Measurements from ENCODE around the gene PVALEF.

PVALEF gene

DNA sequence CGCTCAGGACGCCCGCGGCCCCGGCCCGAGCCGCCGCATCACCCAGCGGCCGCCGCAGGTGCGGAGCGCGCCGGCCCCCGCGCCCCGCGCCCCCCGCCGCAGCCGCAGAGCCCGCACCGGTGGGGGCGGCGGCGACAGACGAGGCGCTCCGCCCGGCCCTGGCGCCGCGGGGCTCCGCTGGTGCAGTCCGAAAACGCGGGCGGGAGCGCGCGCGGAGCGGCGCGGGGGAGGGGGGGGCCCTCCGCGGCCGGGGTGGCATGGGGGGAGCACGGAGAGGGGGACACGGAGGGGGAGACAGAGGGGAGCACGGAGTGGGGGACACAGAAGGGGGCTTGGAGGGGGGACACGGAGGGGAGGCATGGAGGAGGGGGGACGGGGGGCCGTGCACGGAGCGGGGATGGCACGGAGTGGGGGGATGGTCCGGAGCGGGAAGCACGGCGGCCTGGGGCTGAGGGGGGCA, 756 bp downstream of the PVALEF start, which contains the start of gene AATK:
Gene AATK, minus strand, starts transcription at position 189 of the 460 bp plus-strand sequence. CDS start 229 bp downstream, outside the sequence.
- DNase-seq, result no peak
- TF ChIP-seq GATA1 (IDR thresholded peaks at IDR 0.05; ENCODE audit: low read depth, low read length), result no peak
- TF ChIP-seq POLR2A (IDR thresholded peaks at IDR 0.05; ENCODE audit: low read length), result no peak

DNA sequence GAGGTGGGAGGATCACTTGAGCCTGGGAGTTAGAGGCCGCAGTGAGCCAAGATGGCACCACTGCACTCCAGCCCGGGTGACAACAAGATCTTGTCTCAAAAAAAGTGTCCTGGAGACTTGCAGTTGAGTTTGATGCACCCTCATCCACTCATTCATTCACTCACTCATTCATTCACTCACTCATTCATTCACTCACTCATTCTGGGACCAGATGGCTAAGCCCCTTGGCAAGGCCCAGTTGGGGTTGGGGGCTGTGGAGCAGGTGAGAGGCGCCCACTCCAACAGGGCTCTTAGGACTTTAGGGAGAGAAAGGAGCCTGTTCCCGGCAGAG, 1.9 kb downstream of the PVALEF start:
- TF ChIP-seq GATA1 (IDR thresholded peaks at IDR 0.05; ENCODE audit: low read depth, low read length) (no peak), POLR2A (IDR thresholded peaks at IDR 0.05; ENCODE audit: low read length) (no peak)
- no peak for DNase-seq

DNA sequence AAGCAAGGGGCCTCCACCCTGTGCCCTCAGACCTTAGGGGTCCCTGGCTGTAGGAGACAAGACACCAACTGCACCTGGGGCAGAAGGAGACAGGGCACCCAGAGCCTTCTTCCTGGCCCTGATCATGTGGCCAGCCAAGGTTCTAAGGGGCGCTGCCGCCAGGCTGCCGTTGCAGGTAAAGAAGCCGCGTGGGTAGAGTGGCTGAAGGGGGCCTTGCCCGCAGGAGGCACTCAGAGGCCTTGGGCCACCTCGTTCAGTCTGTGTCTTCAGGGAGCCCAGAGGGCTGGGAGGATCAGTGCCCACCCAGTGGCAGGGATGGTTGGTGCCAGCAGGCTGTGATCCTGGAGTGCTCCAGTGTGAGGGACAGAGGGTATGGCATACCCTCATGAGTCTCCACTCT, 2.3 kb downstream of the PVALEF start:
- TF ChIP-seq GATA1 (IDR thresholded peaks at IDR 0.05; ENCODE audit: low read depth, low read length) (no peak), POLR2A (IDR thresholded peaks at IDR 0.05; ENCODE audit: low read length) (no peak)
- DNase-seq, result no peak

DNA sequence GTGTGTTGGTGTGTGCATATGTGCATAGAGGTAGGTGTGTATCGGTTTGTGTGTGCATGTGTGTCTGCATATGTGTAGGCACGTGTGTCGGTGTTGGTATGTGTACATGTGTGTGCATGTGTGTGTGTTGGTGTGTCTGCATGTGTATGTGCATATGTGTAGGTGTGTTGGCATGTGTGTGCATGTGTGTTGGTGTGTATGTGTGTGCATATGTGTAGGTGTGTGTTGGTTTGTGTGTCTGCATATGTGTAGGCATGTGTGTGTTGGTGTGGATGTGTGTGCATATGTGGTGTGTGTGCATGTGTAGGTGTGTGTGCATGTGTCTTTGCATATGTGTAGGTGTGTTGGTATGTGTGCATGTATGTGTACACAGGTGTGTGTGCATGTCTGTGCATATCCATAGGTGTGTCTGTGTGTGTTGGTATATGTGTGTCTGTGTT, 4.6 kb downstream of the PVALEF start:
- DNase-seq, result no peak
- TF ChIP-seq POLR2A (IDR thresholded peaks at IDR 0.05; ENCODE audit: low read length) (no peak), GATA1 (IDR thresholded peaks at IDR 0.05; ENCODE audit: low read depth, low read length) (no peak)

DNA sequence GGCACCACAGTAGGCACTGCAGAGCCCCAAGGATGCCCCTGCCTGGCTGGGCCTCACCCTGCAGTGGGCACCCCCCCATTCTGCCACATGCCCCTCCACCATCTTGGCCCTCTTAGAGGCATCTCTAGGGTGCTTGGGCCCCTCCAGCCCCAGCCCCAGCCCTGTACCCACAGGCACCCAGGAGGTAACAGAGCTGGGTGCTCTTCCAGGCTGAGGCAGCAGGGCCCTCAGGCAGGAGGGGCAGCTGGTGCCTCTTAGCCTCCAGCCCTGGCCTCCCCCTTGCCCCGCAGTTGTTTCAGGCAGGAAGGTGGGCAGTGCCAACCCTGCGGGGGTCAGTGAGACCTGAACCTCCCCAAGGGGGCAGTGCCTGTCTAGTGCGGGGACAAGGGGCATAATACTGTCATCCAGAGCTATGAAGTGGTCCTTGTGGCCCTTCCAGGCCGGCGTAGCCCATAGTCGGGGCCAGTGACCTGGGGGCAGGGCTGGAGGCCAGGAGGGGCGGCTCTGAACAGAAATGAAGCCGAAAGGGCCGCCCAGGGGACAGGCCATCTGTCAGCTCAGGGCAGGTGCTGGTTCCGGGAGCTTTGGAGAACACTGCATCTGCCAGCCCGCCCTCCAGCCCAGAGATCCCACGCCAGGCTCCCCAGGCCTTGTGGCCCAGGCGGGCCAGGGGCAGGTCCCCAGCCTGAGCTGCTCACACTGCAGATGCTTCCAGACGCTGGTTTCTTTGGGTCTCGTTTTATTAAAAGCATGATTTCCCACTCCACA, 5.6 kb downstream of the PVALEF start:
- DNase-seq, result no peak
- TF ChIP-seq GATA1 (IDR thresholded peaks at IDR 0.05; ENCODE audit: low read depth, low read length) (no peak), POLR2A (IDR thresholded peaks at IDR 0.05; ENCODE audit: low read length) (no peak)

DNA sequence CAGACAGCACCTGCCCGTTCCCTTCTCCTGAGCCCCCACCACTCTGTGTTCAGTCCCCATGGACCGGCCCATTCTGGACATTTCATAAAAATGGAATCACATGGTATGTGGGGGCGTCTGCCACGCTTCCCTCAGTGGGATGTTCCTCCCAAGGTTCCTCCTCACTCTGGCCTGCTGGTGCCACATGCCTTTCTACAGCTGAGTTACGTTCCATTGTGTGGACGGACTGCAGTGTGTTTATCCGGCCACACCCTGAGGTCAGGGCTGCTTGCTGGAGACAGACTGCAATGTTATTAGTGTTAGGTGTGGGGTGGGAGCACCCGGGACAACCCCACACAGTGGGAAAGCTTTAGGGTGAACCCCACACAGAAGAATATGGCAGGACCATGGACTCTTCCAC, 6.6 kb downstream of the PVALEF start:
- no peak for DNase-seq
- TF ChIP-seq GATA1 (IDR thresholded peaks at IDR 0.05; ENCODE audit: low read depth, low read length), result no peak
- TF ChIP-seq POLR2A (IDR thresholded peaks at IDR 0.05; ENCODE audit: low read length), result no peak

DNA sequence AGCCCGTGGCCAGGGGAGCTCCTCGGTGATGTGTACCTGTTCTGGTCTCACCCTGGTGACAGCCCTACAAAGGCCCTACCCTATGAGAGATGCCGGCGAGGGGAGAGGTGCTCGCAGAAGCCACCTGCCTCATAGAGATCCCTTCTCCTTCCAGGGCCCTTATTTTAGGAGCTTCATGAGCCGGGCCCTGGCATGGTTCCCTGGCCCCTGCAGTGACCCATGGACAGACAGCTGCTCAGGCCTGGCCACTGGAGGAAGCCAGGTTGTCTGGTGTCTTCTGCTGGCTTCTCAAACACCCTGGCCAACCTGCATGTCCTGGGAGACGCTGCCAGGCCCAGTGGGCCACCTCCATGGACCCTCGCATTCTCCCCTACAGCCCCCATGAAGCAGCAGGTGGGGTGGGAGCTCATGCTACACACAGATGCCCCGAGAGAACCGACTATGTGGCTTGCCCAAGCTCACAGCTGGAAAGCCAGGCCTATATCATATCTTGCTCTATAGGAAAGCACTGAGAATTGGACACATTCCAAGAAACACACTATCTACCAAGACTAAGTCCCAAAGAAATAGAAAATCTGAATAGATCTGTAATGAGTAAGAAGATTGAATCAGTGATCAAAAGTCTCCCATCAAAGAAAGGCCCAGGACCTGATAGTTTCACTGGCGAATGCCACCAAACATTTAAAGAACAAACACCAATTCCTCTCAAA, 7.9 kb downstream of the PVALEF start:
- DNase-seq, result no peak
- TF ChIP-seq POLR2A (IDR thresholded peaks at IDR 0.05; ENCODE audit: low read length), result no peak
- TF ChIP-seq GATA1 (IDR thresholded peaks at IDR 0.05; ENCODE audit: low read depth, low read length), result no peak

DNA sequence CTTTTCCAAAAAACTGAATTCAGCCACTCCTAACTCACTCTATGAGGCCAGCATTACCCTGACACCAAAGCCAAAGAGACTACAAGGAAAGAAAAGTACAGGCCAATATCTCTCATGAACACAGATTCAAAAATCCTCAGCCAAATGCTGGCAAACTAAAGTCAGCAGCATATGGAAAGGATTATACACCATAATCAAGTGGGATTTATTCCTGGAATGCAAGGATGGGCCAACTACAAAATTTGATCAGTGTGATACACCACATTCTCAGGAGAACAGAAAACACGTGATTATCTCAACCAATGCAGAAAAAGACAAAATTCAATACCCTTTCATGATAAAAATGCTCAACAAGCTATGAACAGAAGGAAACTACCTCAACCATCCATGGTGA, 8.5 kb downstream of the PVALEF start:
- no peak for DNase-seq

DNA sequence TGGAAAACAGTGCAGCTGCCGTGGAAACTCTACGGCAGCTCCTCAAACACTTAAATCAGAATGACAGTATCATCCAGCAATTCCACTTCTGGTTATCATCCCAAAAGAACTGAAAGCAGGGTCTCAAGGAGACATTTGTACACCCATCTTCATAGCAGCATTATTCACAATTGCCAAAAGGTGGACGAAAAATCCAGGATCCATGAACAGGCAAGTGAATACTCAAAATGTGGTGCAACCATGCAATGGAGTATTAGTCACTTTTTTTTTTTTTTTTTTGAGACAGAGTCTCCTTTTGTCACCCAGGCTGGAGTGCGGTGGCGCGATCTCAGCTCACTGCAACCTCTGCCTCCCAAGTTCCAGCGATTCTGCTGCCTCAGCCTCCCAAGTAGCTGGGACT, 11.4 kb downstream of the PVALEF start:
- no peak for TF ChIP-seq GATA1 (IDR thresholded peaks at IDR 0.05; ENCODE audit: low read depth, low read length)
- TF ChIP-seq POLR2A (IDR thresholded peaks at IDR 0.05; ENCODE audit: low read length), result no peak

More for the DNA sequence above, 8.5 kb downstream of the PVALEF start:
- no peak for TF ChIP-seq GATA1 (IDR thresholded peaks at IDR 0.05; ENCODE audit: low read depth, low read length)
- no peak for TF ChIP-seq POLR2A (IDR thresholded peaks at IDR 0.05; ENCODE audit: low read length)

DNA sequence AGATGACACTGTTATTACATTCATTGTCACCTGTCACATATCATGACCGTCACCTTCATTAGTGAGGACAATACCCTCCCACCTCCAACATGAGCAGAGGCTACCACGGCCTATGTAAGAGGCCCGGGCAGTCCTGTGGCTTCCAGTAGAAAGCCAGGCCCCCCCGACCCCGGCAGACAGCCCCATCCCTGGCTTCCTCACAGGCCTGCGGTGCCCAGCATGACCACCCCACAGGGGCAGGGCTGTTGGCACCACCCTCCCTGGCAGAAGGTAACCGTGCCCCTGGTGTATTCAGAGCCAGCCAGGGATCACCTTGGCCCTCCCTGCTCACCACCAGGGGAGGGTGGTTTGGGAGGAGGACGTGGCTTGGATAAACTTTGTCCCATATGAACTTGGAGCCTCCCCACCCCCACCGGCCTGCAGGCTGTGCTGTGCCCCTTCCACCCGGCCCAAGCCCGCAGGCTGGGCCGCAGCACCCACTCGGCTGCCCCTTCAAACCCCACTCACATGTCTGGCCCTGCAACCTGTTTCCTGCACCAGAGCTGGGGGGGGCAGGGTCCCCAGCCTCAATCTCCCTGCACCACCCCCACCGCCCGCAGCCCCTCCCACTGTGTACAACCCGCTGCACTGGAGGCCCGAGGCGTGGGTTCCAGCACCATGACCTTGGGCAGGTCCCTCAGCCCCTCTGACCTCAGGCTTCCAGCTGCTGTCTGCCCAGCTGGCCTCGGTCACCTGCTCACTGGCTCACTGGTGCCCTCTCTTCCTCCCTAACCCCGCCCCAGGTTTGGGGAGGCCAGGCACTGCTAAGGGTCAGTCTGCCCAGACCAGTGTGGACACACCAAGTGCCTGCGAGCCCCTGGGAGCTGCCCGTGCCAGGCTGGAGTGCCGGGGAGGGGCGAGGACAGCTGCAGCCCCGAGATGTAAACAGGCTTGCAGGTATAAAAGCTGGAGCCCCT, 13.1 kb downstream of the PVALEF start:
- TF ChIP-seq GATA1 (IDR thresholded peaks at IDR 0.05; ENCODE audit: low read depth, low read length) (no peak), POLR2A (IDR thresholded peaks at IDR 0.05; ENCODE audit: low read length) (no peak)
- DNase-seq, result no peak

More for the DNA sequence above, 11.4 kb downstream of the PVALEF start:
- no peak for DNase-seq

DNA sequence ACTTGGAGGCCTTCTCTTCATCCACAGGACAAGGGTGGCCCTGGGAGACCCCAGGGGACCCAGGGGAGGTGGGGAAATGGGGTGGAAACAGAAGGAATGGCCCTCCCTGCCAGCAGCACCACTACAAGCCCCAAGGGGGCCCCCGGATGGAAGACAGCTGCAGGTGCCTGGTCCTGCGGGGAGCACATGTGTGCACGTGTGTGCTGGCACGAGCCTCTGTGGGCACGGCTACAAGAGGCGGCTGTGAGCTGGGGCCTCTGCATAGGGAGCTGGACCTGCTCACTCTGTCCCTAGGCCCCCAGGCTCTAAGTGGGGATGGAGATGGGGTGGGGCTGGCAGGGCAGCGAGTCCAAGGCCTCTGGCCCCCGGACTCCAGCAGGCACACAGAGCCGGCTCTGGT, 13.9 kb downstream of the PVALEF start:
- TF ChIP-seq GATA1 (IDR thresholded peaks at IDR 0.05; ENCODE audit: low read depth, low read length), result no peak
- DNase-seq, result no peak

DNA sequence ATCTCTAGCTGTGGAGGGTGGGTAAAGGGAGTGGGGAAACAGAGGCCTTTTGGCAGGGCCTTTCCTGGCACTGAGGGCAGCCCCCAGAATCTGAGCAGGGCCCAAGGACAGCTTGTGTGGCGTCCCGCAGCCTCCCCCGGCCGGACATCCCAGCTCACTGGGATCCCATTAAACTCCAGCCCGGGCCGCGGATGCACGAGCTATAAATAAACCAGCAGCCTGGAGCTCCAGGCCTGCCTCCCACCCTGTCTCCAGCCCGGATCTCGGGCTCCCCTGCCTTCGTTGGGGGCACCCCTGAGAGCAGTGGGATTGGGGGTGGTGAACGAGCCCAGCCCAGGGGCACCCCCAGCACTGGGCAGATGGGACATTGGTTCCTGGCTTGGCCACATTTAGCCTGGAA, 14.6 kb downstream of the PVALEF start:
- DNase-seq, result no peak

DNA sequence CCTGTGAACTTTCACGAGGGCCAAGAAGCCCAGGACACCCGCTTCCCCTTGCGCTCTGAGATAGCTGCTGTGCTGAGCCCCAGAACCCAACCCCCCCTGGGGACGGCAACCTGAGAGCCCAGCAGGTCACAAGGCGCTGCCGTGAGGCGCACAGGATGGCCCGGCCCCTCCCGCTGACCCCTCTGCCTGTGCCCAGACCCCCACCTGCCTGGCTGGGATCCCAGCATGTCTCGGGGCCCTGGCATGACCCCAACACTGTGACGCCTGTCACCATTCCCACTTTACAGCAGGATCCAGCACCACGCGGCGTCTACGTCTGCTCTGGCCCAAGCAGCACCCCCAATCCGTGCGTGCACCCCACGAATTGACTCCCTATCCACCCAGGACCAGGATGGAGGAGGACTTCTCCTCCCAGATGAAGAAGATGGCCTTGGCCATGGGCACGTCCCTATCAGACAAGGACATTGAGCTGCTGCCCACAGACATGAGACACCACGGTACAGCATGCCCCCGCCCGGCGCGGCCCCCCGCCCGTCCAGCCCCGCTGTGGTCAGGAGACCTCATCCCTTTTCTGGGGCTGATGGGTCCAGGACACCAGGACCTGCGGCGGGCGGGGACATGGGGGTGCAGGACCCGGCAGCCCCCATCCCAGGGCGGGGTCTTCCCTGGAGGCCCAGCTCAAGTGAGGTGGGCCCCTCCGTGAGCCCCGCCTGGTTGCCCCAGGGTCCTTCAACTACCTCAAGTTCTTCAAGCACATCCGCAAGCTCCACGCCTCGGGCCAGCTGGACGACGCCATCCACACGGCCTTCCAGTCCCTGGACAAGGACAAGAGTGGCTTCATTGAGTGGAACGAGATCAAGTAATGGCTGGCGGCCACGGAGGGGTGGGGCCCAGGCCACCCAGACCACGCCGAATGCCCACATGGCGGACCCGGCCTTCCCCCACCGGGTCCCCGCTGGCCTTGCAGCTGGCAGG, 15.8 kb downstream of the PVALEF start:
- TF ChIP-seq POLR2A (IDR thresholded peaks at IDR 0.05; ENCODE audit: low read length) (no peak), GATA1 (IDR thresholded peaks at IDR 0.05; ENCODE audit: low read depth, low read length) (no peak)
- DNase-seq, result no peak

More for the DNA sequence above, 14.6 kb downstream of the PVALEF start:
- TF ChIP-seq GATA1 (IDR thresholded peaks at IDR 0.05; ENCODE audit: low read depth, low read length) (no peak), POLR2A (IDR thresholded peaks at IDR 0.05; ENCODE audit: low read length) (no peak)
